ENCODE data around the gene NREP.

NREP gene

DNA sequence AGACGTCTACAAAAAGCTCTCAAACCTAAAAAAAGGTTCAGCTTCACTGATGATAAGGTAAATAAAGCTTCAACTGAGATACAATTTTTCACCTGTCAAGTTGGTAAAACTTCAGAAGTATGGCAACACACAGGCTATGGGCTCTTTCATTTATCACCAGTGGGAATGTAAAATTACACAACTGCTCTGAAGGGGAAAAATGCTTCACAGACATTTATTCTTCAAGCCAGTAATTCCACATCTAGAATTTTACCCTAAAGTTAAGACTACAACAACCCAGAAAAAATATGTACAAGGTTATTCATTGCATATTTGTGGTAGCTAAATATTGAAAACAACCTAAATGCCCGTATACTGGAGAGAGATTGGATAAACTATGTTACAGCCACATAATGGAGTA lies 48.1 kb upstream of the NREP start:
- no peaks in the 10 kb centered on the region for H3K79me2 ChIP-seq (ENCODE audit: insufficient read depth, low read length)
- no peaks in the 10 kb centered on the region for H3K9me3 ChIP-seq (ENCODE audit: insufficient read depth, low read length, severe bottlenecking)
- H4K20me1 ChIP-seq (ENCODE audit: insufficient read depth, low read length), result no peaks in the 10 kb centered on the region
- H3K27me3 ChIP-seq (ENCODE audit: insufficient read depth, low read length, poor library complexity), result no peaks in the 10 kb centered on the region
- DNase-seq (no peak), ATAC-seq (ENCODE audit: insufficient read depth, low read depth) (no peak)
- H3K4me1 ChIP-seq (ENCODE audit: insufficient read depth, low read length), result peaks cover 11% of the 10 kb centered on the region
- H3K4me3 ChIP-seq (ENCODE audit: low read depth in 1 of 2, low read length in 2 of 2), result no peak overlapping the region
- TF ChIP-seq EZH2 (IDR thresholded peaks at IDR 0.05; ENCODE audit: borderline replicate concordance, low read depth, low read length, severe bottlenecking), result no peak
- TF ChIP-seq CTCF (IDR thresholded peaks at IDR 0.05; ENCODE audit: borderline replicate concordance, extremely low read depth, low read length, poor library complexity, severe bottlenecking), result no peak
- H3K27ac ChIP-seq (ENCODE audit: low read length), result no peak overlapping the region
- H2AFZ ChIP-seq (ENCODE audit: low read depth, low read length), result no peak overlapping the region
- H3K9ac ChIP-seq (ENCODE audit: low read depth, low read length), result no peak overlapping the region
- H3K36me3 ChIP-seq (ENCODE audit: insufficient read depth, low read length), result no peaks in the 10 kb centered on the region
- H3K4me2 ChIP-seq (ENCODE audit: insufficient read depth, low read length), result no peak overlapping the region

- H2AFZ ChIP-seq (ENCODE audit: low read depth, low read length), result no peak overlapping the region
- H3K4me2 ChIP-seq (ENCODE audit: insufficient read depth, low read length), result no peak overlapping the region
- H3K27me3 ChIP-seq (ENCODE audit: insufficient read depth, low read length, poor library complexity), result no peaks in the 10 kb centered on the region
- TF ChIP-seq CTCF (IDR thresholded peaks at IDR 0.05; ENCODE audit: borderline replicate concordance, extremely low read depth, low read length, poor library complexity, severe bottlenecking), result no peak
- TF ChIP-seq EZH2 (IDR thresholded peaks at IDR 0.05; ENCODE audit: borderline replicate concordance, low read depth, low read length, severe bottlenecking), result no peak
- H3K9me3 ChIP-seq (ENCODE audit: insufficient read depth, low read length, severe bottlenecking), result no peaks in the 10 kb centered on the region
- H3K4me1 ChIP-seq (ENCODE audit: insufficient read depth, low read length), result no peaks in the 10 kb centered on the region
- ATAC-seq (ENCODE audit: insufficient read depth, low read depth) (no peak), DNase-seq (no peak)
- H3K4me3 ChIP-seq (ENCODE audit: low read depth in 1 of 2, low read length in 2 of 2), result no peak overlapping the region
- H3K9ac ChIP-seq (ENCODE audit: low read depth, low read length), result no peak overlapping the region
- H3K36me3 ChIP-seq (ENCODE audit: insufficient read depth, low read length), result no peaks in the 10 kb centered on the region
- H3K79me2 ChIP-seq (ENCODE audit: insufficient read depth, low read length), result no peaks in the 10 kb centered on the region
- no peak overlapping the region for H3K27ac ChIP-seq (ENCODE audit: low read length)
- H4K20me1 ChIP-seq (ENCODE audit: insufficient read depth, low read length), result no peaks in the 10 kb centered on the region
These were observed 43.4 kb upstream of the NREP start for GRCh38 chr5:111800351-111800750.

DNA sequence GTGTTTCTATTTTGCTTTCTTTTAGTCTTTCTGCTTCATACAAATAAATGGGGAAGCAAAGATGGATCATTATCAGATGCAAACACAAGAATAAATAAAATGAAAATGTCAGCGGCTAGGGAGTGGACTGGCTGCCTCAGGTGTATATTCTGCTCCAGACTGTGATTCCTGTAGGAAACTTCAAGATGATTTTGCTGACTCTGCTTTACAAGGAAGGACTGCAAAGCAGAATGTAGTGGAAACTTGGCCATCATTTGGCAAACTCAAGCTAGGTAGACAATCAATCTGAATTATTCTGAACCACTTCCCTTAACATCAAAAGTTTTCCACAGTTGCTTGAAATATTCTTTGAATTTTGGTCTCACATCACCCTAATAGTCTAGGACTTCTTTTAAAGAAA lies 38.1 kb upstream of the NREP start:
- TF ChIP-seq CTCF (IDR thresholded peaks at IDR 0.05; ENCODE audit: borderline replicate concordance, extremely low read depth, low read length, poor library complexity, severe bottlenecking), result no peak
- TF ChIP-seq EZH2 (IDR thresholded peaks at IDR 0.05; ENCODE audit: borderline replicate concordance, low read depth, low read length, severe bottlenecking), result no peak
- ATAC-seq (ENCODE audit: insufficient read depth, low read depth) (no peak), DNase-seq (no peak)
- H3K27ac ChIP-seq (ENCODE audit: low read length), result no peak overlapping the region
- no peak overlapping the region for H3K4me2 ChIP-seq (ENCODE audit: insufficient read depth, low read length)
- H3K4me3 ChIP-seq (ENCODE audit: low read depth in 1 of 2, low read length in 2 of 2), result no peak overlapping the region
- no peaks in the 10 kb centered on the region for H3K27me3 ChIP-seq (ENCODE audit: insufficient read depth, low read length, poor library complexity)
- no peaks in the 10 kb centered on the region for H3K79me2 ChIP-seq (ENCODE audit: insufficient read depth, low read length)
- H3K9ac ChIP-seq (ENCODE audit: low read depth, low read length), result no peak overlapping the region
- no peak overlapping the region for H2AFZ ChIP-seq (ENCODE audit: low read depth, low read length)
- H3K9me3 ChIP-seq (ENCODE audit: insufficient read depth, low read length, severe bottlenecking), result no peaks in the 10 kb centered on the region
- H3K4me1 ChIP-seq (ENCODE audit: insufficient read depth, low read length), result no peaks in the 10 kb centered on the region
- no peaks in the 10 kb centered on the region for H4K20me1 ChIP-seq (ENCODE audit: insufficient read depth, low read length)
- no peaks in the 10 kb centered on the region for H3K36me3 ChIP-seq (ENCODE audit: insufficient read depth, low read length)

DNA sequence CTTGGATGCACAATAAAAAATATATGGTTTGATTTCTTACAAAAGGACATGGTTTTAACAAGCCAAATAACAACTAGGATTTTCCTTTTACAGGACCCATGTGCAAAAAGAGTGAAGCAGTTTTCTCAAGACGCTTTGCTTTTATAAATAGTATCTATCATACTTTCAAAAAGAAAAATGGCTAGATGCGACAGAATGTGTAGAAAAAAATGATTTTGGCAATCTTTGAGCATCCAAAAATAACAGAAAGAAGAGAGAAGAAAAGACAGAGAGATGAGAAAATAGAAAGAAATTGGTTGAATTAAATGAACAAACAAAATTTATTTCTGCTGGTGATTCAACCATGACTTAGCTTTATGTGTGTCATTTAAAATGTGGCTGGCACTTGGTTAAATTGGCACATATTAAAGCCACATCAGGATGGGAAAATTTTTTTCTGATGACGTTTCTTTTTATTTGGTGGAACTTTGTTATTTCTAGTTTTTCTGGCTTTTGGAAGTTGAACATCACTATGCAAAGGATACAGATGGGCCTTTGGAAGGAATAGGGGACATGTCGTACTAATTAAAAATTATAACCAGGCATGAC lies 35.6 kb upstream of the NREP start:
- no peak overlapping the region for H3K9ac ChIP-seq (ENCODE audit: low read depth, low read length)
- H4K20me1 ChIP-seq (ENCODE audit: insufficient read depth, low read length), result no peaks in the 10 kb centered on the region
- TF ChIP-seq EZH2 (IDR thresholded peaks at IDR 0.05; ENCODE audit: borderline replicate concordance, low read depth, low read length, severe bottlenecking) (no peak), CTCF (IDR thresholded peaks at IDR 0.05; ENCODE audit: borderline replicate concordance, extremely low read depth, low read length, poor library complexity, severe bottlenecking) (no peak)
- H3K27me3 ChIP-seq (ENCODE audit: insufficient read depth, low read length, poor library complexity), result no peaks in the 10 kb centered on the region
- H3K79me2 ChIP-seq (ENCODE audit: insufficient read depth, low read length), result no peaks in the 10 kb centered on the region
- H3K4me2 ChIP-seq (ENCODE audit: insufficient read depth, low read length), result no peak overlapping the region
- no peak overlapping the region for H3K27ac ChIP-seq (ENCODE audit: low read length)
- no peak overlapping the region for H2AFZ ChIP-seq (ENCODE audit: low read depth, low read length)
- no peaks in the 10 kb centered on the region for H3K36me3 ChIP-seq (ENCODE audit: insufficient read depth, low read length)
- H3K4me1 ChIP-seq (ENCODE audit: insufficient read depth, low read length), result no peaks in the 10 kb centered on the region
- H3K9me3 ChIP-seq (ENCODE audit: insufficient read depth, low read length, severe bottlenecking), result no peaks in the 10 kb centered on the region
- ATAC-seq (ENCODE audit: insufficient read depth, low read depth), result no peak
- DNase-seq, result no peak
- no peak overlapping the region for H3K4me3 ChIP-seq (ENCODE audit: low read depth in 1 of 2, low read length in 2 of 2)
